Sigmoid colon (tissue), 7 donors: ENCODE data around the gene CPNE6. TPM values are rescaled to one million over a fixed set of nuclear protein-coding genes. Genes with fewer than 3 reads are reported as not detected.

Experiments used
- DNase-seq: peaks from one replicate; pipeline ENCODE4 v3.0.0-alpha.2; 2019
- H3K27ac ChIP-seq, 4 donors: fragments of 200-600 bp; sonication (generic); one replicate each; pipeline ENCODE4 v1.5.1; 2016 to 2019; ENCODE audit warnings: mild to moderate bottlenecking in 1 of 4
- H3K27me3 ChIP-seq, 3 donors: fragments of 200-600 bp; sonication (generic); one replicate each; pipeline ENCODE4 v1.5.1; 2019; ENCODE audit warnings: mild to moderate bottlenecking in 1 of 3
- H3K36me3 ChIP-seq, 4 donors: fragments of 200-600 bp; sonication (generic); one replicate each; pipeline ENCODE4 v1.5.1; 2016 to 2019
- H3K4me1 ChIP-seq, 4 donors: fragments of 200-600 bp; sonication (generic); one replicate each; pipeline ENCODE4 v1.5.1; 2017 to 2019
- H3K4me3 ChIP-seq, 4 donors: fragments of 200-600 bp; sonication (generic); one replicate each; pipeline ENCODE4 v1.5.1; 2017 to 2019; ENCODE audit warnings: mild to moderate bottlenecking in 2 of 4, moderate library complexity in 1 of 4
- H3K9me3 ChIP-seq, 4 donors: fragments of 200-600 bp in 3 of 4; sonication (generic) in 3 of 4; one replicate each; pipeline versions ENCODE4 v1.5.1 to v1.6.1; 2013 to 2019
- EP300 ChIP-seq, 4 donors: sonication (generic); formaldehyde crosslinking; IDR thresholded peaks; one replicate each; pipeline ENCODE4 v1.6.1; 2017; ENCODE audit warnings: antibody characterized with exemption in 4 of 4
- POLR2A ChIP-seq, 2 donors: fragments of 450-650 bp; IDR thresholded peaks; one replicate each; pipeline ENCODE4 v1.6.1; 2016; ENCODE audit warnings: antibody characterized with exemption in 2 of 2, mild to moderate bottlenecking in 2 of 2, moderate library complexity in 2 of 2
- POLR2AphosphoS5 ChIP-seq, 4 donors: sonication (generic); formaldehyde crosslinking; IDR thresholded peaks; one replicate each; pipeline ENCODE4 v1.6.1; 2017; ENCODE audit warnings: antibody characterized with exemption in 4 of 4
- WGBS, 2 donors: extraction: QIAGEN DNeasy Blood & Tissue Kit; methylation state at CpG; one replicate each; pipeline ENCODE4 v1.1.7; 2013; 5-methylcytosine and 5-hydroxymethylcytosine counted together
- intact Hi-C: fragments of 100-400 bp; cut with DNase I; formaldehyde crosslinking; loops from one replicate; pipeline ENCODE4 v1.15.1; 2023
- polyA plus RNA-seq, 3 donors: library from polyadenylated mRNA; stranded (reverse); fragments of 200-250 nt; gene quantifications; one replicate each; pipeline ENCODE4 v1.2.3, GENCODE V29; 2013
- total RNA-seq, 4 donors: library from RNA; depleted of rRNA; stranded (reverse); fragments of >200 nt; gene quantifications; one replicate each; pipeline ENCODE4 v1.1.0, GENCODE V29; 2016
- TF ChIP-seq, protein P1 (sequence below), 4 experiments: fragments of 450-650 bp in 3 of 4; fragments of 200-600 bp in 1 of 4; IDR thresholded peaks; one replicate each; pipeline ENCODE4 v1.5.1; 2016 to 2019; ENCODE audit warnings: antibody characterized with exemption in 4 of 4, mild to moderate bottlenecking in 3 of 4, moderate library complexity in 2 of 4
- donor health status: healthy with polysubstance abuse.
- donor health status: Bipolar disorder and iron deficiency.
- donor health status: healthy.

CPNE6 gene
- total and polyA plus RNA-seq, 7 donors = 0.42 to 3.3 (median 2.3) TPM; not detected in 3

DNA sequence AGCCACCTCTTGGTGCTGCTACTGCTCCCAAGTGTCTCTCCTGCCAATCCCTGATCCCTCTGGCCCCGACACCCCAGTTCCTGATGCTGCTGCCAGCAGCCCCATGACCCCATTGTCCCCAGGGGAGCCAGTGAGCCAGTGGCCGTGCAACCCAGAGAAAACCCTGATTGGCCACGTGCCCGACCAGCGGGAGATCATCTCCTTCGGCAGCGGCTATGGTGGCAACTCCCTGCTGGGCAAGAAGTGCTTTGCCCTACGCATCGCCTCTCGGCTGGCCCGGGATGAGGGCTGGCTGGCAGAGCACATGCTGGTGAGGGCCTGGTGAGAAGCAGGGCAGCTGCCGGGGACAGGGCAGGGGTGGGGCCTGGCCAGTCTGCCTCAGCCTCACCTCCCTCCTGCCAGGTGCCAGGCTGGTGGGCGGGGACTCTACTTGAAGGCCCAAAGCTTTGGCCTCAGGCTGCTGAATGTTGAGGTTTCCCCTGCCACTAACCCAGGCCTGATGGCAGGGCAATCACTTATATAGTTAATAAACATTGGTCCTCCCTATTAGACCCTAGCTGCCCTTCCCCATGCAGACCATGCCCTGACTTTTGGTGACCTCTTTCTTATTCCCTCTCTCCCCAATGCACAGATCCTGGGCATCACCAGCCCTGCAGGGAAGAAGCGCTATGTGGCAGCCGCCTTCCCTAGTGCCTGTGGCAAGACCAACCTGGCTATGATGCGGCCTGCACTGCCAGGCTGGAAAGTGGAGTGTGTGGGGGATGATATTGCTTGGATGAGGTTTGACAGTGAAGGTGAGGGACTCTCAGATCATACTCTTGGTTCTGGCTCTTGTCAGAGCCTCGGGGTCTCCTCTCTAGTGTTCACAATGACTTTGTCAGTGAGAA is 27.8 kb downstream of the CPNE6 start:
- 58 to 89% methylated on average over 17 of the region's 17 CpGs for WGBS, 2 donors
- peaks cover 0 to 10% (median 6%) of the 10 kb centered on the region in 4 donors for H3K4me1 ChIP-seq
- DNase-seq = no peak
- no peaks in the 10 kb centered on the region for H3K27me3 ChIP-seq
- peaks cover 0 to 12% (median 0%) of the 10 kb centered on the region in 4 donors for H3K36me3 ChIP-seq
- intact Hi-C loops = loop anchor here (10.0 kb wide), 2 partner anchors 114 to 464 kb away; partner anchors contain the start of genes DHRS2 and DHRS4L2
- H3K9me3 ChIP-seq = no peaks in the 10 kb centered on the region
- TF ChIP-seq, protein P1, sequence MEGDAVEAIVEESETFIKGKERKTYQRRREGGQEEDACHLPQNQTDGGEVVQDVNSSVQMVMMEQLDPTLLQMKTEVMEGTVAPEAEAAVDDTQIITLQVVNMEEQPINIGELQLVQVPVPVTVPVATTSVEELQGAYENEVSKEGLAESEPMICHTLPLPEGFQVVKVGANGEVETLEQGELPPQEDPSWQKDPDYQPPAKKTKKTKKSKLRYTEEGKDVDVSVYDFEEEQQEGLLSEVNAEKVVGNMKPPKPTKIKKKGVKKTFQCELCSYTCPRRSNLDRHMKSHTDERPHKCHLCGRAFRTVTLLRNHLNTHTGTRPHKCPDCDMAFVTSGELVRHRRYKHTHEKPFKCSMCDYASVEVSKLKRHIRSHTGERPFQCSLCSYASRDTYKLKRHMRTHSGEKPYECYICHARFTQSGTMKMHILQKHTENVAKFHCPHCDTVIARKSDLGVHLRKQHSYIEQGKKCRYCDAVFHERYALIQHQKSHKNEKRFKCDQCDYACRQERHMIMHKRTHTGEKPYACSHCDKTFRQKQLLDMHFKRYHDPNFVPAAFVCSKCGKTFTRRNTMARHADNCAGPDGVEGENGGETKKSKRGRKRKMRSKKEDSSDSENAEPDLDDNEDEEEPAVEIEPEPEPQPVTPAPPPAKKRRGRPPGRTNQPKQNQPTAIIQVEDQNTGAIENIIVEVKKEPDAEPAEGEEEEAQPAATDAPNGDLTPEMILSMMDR (IDR thresholded peaks at IDR 0.05) = no peak
- TF ChIP-seq POLR2A (IDR thresholded peaks at IDR 0.05) (no peak), EP300 (IDR thresholded peaks at IDR 0.05) (no peak), POLR2AphosphoS5 (IDR thresholded peaks at IDR 0.05) (no peak)
- H3K27ac ChIP-seq = no peak overlapping the region
- H3K4me3 ChIP-seq = no peak overlapping the region

DNA sequence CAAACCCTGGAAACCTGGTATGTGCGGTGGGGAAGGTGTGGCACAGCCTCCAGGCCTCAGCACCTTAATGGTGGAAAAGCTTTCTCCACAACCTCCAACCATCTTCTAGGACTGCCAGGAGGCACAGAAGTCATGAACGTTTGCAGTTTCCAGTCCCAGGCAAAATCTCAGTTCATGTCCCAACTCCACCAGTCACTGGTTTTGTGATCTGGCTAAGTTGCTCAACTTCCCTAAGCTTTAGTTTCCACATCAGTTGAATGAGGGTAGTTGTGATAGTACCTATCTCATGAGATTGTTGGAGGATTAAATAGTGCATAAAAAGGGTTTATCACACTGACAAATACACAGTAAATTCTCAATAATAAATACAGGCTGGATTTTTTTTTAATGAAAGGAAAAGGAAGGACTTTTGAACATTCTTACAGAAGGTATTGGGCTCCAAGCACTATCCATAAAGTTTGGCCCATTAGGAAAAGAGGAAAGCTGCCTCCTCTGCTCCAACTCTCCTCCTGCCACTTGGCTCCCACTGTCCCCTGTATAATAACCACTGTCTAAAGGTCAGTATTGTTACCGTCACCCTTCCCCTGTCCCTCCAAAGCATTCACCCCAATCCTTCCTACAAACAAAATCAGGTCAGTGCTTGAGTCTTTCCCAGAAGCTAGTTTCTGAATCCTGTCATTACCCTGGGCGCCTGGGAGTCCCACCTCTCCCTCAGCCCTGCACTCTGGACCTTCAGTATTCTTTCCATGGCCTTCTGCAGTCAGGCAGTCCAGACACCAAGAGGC is 29.0 kb downstream of the CPNE6 start:
- peaks cover 0 to 2% (median under 1%) of the 10 kb centered on the region in 4 donors for H3K4me1 ChIP-seq
- no peaks in the 10 kb centered on the region for H3K9me3 ChIP-seq
- no peak for DNase-seq
- no peaks in the 10 kb centered on the region for H3K27me3 ChIP-seq
- no peak for TF ChIP-seq POLR2A (IDR thresholded peaks at IDR 0.05)
- no peak overlapping the region for H3K27ac ChIP-seq
- WGBS, 2 donors = 85 to 89% methylated on average over 4 of the region's 4 CpGs
- no peak overlapping the region for H3K4me3 ChIP-seq
- intact Hi-C loops = no loop called here
- H3K36me3 ChIP-seq = peaks cover 0 to 12% (median 0%) of the 10 kb centered on the region in 4 donors

DNA sequence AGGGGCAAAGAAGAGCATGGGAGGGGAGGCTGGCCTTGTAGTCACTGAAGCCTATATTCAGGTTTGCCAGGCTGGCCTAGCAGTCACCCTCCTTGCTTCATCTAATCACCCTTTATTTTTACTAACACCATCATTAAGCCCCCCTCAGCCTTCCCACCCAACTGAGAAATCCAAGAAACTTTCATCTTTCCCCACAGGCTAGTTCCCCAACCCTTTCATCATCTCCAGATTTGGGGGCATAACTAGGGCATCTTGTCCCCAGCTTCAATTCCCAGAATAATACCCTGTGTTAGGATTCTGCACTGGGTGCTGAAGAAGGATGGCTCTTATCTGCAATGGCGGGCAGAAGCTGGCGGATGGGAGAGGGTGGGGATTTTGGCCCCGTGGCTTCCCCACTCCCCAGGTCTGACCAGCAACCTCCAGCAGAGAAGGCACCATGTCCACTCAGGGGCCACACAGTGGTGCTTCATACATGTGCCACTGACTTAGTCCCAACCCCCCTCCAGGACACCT is 29.7 kb downstream of the CPNE6 start:
- no peaks in the 10 kb centered on the region for H3K27me3 ChIP-seq
- TF ChIP-seq POLR2AphosphoS5 (IDR thresholded peaks at IDR 0.05) = no peak
- no peak for TF ChIP-seq EP300 (IDR thresholded peaks at IDR 0.05)
- TF ChIP-seq POLR2A (IDR thresholded peaks at IDR 0.05) = no peak
- TF ChIP-seq, protein P1 (IDR thresholded peaks at IDR 0.05) = no peak
- H3K36me3 ChIP-seq = peaks cover 0 to 12% (median 0%) of the 10 kb centered on the region in 4 donors
- no peak for DNase-seq
- no peaks in the 10 kb centered on the region for H3K4me1 ChIP-seq
- H3K9me3 ChIP-seq = no peaks in the 10 kb centered on the region
- WGBS, 2 donors = 95 to 96% methylated on average over 3 of the region's 3 CpGs
- intact Hi-C loops = no loop called here
- no peak overlapping the region for H3K4me3 ChIP-seq
- no peak overlapping the region for H3K27ac ChIP-seq

DNA sequence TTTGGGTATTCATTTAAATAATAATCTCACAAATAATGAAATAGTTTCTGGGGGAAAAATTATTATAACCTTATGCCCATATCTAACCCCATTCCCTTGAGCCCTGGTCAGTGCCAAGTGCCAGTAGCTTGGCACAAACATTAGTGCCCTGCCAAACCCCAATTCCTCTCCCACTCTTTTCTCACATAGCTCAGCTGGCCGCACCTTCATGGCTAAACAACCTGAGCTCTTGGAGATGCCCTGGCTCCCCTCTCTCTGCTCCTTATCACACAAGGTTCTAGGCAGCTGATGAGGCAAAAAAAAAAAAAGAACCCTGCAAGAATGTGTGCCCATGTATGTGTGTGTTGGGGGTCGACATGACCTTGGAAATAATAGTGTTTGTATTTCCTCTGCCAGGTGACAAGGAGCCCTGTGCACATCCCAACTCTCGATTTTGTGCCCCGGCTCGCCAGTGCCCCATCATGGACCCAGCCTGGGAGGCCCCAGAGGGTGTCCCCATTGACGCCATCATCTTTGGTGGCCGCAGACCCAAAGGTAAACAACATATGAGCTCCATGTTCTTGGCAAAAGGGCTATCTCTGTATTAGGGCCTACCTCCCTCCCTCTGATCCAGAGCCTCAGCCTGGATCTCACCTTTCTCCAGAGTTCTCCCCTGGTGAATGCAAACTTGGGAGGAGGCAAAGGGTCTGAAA is 31.1 kb downstream of the CPNE6 start:
- Histone ChIP-seq H3K9me3 (no peaks in the 10 kb centered on the region), H3K27ac (no peak overlapping the region), H3K27me3 (no peaks in the 10 kb centered on the region), H3K36me3 (peaks cover 0 to 12% (median 0%) of the 10 kb centered on the region in 4 donors), H3K4me3 (no peak overlapping the region), H3K4me1 (no peaks in the 10 kb centered on the region)
- intact Hi-C loops = no loop called here
- WGBS, 2 donors = 92 to 97% methylated on average over 7 of the region's 7 CpGs
- no peak for DNase-seq
- TF ChIP-seq, protein P1 (IDR thresholded peaks at IDR 0.05) = no peak
- TF ChIP-seq EP300 (IDR thresholded peaks at IDR 0.05) (no peak), POLR2A (IDR thresholded peaks at IDR 0.05) (no peak), POLR2AphosphoS5 (IDR thresholded peaks at IDR 0.05) (no peak)
